Airway epithelial cell (primary cell): ENCODE measurements around the gene CC2D1A. TPM values are rescaled to one million over a fixed set of nuclear protein-coding genes. Genes with fewer than 3 reads are reported as not detected.

ENCODE experiments used
- total RNA-seq: library from RNA; depleted of rRNA; stranded (reverse); fragments of >200 nt; gene quantifications from 2 replicates; pipeline ENCODE4 v1.2.3, GENCODE V29; 2015

CC2D1A gene
- 24.8 and 37.5 TPM in 2 replicates for total RNA-seq

DNA sequence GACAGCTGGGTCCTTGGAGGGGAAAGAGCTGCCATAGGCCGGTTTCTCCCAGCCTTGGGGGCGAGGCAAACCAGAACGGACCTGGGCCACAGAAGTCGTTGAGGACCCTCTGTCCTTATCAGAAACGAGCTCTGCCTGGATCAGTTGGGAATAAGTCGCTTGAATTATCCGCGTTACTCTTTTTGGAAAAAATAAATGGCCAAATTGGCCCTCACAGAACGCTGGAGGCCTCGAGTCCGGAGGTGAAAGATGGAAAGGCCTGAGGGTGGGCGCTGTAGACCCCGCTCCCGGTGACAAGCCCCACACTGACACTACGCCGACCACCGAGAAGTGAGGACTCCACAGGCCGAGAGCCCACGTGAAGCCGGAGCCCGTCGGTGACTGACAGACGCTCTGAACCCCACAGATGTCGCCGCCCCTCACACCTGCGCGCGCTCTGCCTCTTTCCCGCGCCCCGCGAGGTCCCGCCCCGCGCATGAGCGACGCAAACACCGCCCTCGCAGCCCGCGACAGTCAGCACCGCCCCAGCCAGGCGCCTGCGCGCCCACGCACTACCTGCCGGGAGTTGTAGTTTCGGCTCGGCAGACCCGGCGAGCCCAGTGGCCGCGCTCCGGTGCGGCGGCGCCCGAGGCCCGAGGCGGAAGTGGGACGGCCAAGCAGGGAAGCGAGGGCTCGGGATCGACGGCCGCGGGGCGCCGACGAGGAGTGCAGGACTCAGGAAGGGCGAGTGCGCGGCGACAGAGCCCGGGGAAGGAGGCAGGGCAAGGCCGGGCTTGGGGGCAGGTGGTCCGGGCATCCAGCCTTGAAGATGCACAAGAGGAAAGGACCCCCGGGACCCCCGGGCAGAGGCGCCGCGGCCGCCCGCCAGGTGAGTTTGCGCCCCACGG is at the start of gene CC2D1A, which contains the start of gene BRME1:
Gene CC2D1A, plus strand, starts transcription at position 568 of the 887 bp plus-strand sequence. Its CDS starts 241 bp downstream, at position 809.
Gene BRME1, minus strand, starts transcription at position 484 of the 887 bp plus-strand sequence. CDS start 1,225 bp downstream, outside the sequence.

DNA sequence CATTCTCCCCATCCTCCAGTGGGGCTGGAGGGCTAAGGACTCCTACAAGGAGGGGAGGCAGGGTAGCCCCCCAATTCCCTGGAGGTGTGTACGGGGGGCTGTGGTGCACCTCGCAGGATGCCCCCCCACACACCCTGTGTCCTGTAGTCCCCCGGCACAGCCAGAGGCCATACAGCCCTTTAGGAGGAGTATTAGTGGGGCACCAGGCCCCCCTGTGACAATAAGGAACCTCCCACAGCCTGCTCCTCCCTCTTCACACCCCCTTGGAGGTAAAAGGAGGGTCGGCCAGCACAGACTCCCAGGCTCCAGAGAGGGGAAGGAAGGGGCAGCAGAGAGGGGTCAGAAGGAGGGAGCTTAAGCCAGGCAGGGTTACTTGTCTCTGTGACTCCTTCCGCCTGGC is 29.2 kb upstream of the CC2D1A start, which contains the start of gene NANOS3:
Gene NANOS3, plus strand, starts transcription at position 301 of the 400 bp plus-strand sequence. CDS start 115 bp downstream, outside the sequence.

DNA sequence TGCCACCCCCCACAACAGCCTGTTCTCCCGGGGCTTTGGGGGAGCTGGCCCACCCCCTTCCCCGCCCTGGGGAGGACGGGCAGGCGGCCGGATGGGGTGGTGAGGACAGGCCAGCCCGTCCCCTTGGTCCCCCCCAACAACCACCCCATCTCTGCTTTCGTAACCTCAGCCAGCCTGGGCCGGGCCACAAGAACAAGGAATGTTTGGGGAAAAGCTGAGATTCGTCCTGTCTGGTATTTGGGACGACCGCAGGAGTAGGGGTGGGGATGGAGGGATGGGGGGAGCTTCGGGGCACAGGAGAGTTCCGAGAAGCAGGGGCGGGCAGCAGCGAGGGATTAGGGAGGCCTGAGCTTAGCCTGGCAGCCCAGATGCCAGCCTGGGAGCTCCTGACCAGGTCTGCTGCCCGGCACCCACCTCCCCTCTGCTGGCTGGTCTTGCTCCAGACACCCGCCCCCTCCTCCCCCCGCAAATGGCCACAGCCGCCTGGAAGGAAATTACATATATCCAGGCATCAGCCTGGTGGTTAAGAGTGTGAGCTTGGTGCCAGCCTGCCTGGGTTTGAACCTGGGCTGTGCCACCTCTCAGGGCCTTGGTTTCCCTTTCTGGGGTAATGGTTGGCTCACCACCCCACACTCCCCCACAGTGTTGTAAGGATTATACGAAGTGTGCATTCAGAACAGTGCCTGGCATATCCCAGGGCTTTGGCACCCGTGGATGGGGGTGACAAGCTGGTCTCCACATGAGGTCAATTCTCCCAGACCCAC is 32.5 kb downstream of the CC2D1A start, which contains the start of gene PODNL1:
Gene PODNL1, minus strand, starts transcription at position 117 of the 764 bp plus-strand sequence. CDS start 236 bp downstream, outside the sequence.

DNA sequence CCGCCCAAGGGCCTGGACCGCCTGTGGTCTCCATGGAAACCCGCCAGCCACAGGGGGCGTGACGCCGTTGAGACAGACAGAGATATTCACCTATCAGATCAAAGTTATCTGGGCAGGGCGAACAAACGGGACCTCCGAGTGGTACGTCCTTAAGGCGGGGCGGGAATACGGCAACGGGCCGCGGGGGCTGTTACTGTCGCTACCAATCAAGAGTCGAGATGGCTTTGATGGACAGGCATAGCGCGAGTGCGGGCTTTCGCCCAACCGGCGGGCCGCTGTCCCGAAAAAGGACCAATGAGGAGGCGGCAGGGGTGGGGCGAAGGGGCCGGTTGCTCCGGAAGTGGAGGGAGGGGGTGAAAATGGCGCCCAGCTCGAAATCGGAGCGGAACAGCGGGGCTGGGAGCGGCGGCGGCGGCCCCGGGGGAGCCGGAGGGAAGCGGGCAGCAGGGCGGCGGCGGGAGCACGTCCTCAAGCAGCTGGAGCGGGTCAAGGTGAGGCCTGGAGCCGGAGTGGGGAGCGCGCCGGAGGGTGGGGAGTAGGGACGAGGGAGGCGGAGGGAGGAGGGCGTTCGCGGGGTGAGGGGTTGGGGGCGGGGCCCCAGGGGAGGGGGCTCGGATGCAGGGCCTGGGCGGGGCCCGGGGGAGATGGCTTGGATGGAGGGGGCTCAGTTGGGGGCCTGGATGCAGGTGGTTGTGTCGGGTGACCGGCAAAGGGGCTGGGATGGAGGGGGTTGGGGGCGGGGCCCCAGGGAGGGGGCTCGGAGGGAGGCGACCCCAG is 46.3 kb downstream of the CC2D1A start, which contains the start of gene DCAF15:
Gene DCAF15, plus strand, starts transcription at position 356 of the 777 bp plus-strand sequence. Its CDS starts 4 bp downstream, at position 360.

Other genes with a start within 250 kb of the CC2D1A start
- gene MRI1, start 141.7 kb upstream of the CC2D1A start, total RNA-seq, result 54.7 and 61.5 TPM in 2 replicates
- gene C19orf53, start 131.7 kb upstream of the CC2D1A start, total RNA-seq, result 183 and 353 TPM in 2 replicates
- 6.9 and 7.1 TPM in 2 replicates for gene ZSWIM4, start 110.8 kb upstream of the CC2D1A start, total RNA-seq
- not detected in 2 replicates for gene NANOS3, start 29.1 kb upstream of the CC2D1A start, total RNA-seq
- 0.99 and 5.7 TPM in 2 replicates for gene BRME1, start 84 bp upstream of the CC2D1A start, total RNA-seq
- gene PODNL1, start 32.2 kb downstream of the CC2D1A start, total RNA-seq, result 2.6 and 7.2 TPM in 2 replicates
- 22.8 and 32.9 TPM in 2 replicates for gene DCAF15, start 46.3 kb downstream of the CC2D1A start, total RNA-seq
- 4.2 and 5.6 TPM in 2 replicates for gene RFX1, start 100.1 kb downstream of the CC2D1A start, total RNA-seq
- not detected in 2 replicates for gene RLN3, start 121.9 kb downstream of the CC2D1A start, total RNA-seq
- gene IL27RA, start 125.6 kb downstream of the CC2D1A start, total RNA-seq, result 3.4 and 5.1 TPM in 2 replicates
- 0.07 TPM in 1 of 2 replicates, not detected in the other for gene PALM3, start 155.9 kb downstream of the CC2D1A start, total RNA-seq
- gene MISP3, start 166.6 kb downstream of the CC2D1A start, total RNA-seq, result 2.3 and 2.6 TPM in 2 replicates
- gene C19orf67, start 179.6 kb downstream of the CC2D1A start, total RNA-seq, result not detected in 2 replicates
- 48.9 and 52.2 TPM in 2 replicates for gene SAMD1, start 184.6 kb downstream of the CC2D1A start, total RNA-seq
- 51.5 and 51.9 TPM in 2 replicates for gene PRKACA, start 211.6 kb downstream of the CC2D1A start, total RNA-seq
- 35.2 and 71.2 TPM in 2 replicates for gene ASF1B, start 230.4 kb downstream of the CC2D1A start, total RNA-seq